Activated CD8-positive, alpha-beta memory T cell treated with anti-CD3 and anti-CD28 coated beads, Interleukin-2, amount 50 U/mL, for 1 hour (primary cell): ENCODE measurements around the gene PRUNE2.

Experiments
- DNase-seq: peaks from one replicate; pipeline ENCODE4 v3.0.0-alpha.2; 2020; ENCODE audit errors: extremely low read depth

Gene PRUNE2

GRCh38 chr9:76732341-76732958, 173.5 kb downstream of the PRUNE2 start:
- no peak for DNase-seq

GRCh38 chr9:76730801-76731200, 175.1 kb downstream of the PRUNE2 start:
- DNase-seq, result no peak

DNA sequence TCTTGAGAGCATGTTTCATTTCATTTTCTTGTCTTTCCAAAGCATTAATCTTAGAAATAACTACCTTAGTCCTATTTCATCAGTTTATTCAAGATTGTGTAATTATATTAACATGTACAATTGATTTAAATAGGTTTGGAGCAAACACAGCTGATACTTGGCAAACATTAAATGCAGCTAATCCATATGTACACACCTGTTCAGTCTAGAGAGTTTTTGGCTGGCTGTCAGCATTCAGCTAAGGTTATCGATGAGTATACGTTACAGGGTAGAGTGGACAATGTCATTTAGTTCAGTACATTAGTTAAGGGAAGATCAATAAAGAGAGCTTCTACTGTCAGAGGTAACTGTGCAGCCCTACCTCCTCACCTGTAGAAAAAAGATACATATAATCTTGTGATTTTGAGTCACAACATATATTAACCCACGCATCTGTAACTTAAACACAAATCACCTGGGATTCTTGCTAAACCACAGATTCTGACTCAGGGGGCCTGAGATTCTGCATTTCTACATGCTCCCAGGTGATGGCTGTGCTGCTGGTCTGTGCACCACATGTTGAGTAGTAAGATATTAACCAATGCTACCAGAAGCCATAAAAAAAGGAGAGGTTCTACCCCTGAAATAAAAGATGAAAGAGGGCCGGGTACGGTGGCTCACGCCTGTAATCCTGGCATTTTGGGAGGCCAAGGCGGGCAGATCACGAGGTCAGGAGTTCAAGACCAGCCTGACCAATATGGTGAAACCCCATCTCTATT, 175.8 kb downstream of the PRUNE2 start:
- DNase-seq, result no peak

DNA sequence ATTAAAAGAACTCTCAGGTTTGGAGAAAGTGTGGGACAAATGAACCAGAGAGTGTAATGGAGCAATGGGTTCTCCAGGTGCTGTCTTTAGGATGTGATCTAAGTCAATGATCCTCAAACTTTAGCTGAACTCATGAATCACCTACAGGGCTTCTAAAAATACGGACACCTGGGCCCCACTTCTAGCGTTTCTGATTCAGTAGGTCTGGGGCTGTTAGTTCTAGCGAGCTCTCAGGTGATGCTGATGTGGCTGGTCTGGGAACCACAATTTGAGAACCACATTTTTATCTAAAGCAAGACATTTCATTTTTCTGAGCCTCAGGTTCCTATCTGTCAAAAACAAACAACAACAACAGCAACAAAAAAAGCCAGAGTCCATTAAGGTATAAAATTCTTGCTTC, 176.8 kb downstream of the PRUNE2 start:
- no peak for DNase-seq

DNA sequence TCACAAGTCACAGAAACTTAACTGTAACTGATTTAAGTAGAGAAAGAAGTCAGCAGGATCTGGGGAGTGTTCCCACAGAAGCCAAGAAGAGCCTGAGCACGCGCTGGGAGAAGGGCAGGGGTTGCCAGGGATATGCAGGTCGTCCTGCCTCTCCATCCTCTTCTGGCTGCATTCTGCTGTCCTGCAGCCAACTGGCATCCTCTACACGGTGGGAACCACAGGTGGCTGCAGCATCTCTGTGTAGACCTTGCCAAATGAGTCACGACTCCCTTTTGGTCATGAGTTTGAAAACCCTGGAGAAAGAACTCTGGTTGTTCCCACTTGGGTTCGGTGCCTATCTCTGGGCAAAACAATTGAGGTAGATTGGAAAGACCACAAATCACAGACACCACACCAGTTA, 180.0 kb downstream of the PRUNE2 start:
- DNase-seq, result no peak

DNA sequence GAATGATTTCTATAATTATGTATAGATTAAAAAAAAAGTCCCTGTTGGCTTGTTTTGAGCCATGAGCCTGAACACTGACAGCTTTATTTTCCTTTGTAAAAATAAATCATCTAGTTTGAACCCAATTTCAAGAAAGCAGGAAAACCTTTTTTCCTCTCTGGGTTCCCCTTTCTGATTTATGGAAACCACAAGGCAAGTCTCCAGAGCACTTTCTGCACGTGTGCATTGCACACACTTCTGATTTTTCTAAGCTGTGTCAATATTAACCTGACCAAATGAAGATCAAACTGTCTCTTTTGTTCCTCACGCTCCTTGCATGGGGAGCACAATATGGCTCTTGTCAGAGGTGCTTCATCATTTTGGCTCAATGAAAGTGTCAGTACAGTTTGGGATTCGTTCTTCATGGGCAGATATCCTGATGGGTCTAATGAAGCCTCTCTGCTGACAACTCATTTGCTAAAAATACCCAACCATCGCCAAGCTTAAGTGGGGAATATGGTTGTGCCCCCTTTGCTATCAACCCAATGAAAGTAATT, 180.8 kb downstream of the PRUNE2 start:
- no peak for DNase-seq

GRCh38 chr9:76720245-76720644, 185.7 kb downstream of the PRUNE2 start:
- DNase-seq, result no peak

GRCh38 chr9:76718166-76718565, 187.7 kb downstream of the PRUNE2 start:
- DNase-seq, result no peak

DNA sequence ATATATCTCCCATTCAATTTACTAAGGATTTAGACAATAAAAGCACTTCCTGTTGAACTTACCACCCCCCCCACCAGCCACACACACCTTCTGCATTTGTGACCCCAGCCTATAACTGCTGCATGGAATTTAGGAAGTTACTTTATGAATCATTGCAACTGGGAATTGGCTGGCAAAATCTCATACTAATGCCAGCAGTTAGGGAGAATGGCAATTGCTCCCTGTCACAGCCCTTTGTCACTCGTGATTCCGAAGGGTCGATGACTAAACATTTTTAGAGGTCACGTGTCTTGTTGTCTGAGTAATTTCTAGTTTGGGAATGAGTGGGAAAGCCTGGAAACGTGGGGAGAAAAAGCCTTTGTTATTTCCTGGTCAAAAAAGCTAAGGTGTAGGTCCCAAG, 188.3 kb downstream of the PRUNE2 start:
- no peak for DNase-seq

GRCh38 chr9:76717176-76717575, 188.7 kb downstream of the PRUNE2 start:
- no peak for DNase-seq

DNA sequence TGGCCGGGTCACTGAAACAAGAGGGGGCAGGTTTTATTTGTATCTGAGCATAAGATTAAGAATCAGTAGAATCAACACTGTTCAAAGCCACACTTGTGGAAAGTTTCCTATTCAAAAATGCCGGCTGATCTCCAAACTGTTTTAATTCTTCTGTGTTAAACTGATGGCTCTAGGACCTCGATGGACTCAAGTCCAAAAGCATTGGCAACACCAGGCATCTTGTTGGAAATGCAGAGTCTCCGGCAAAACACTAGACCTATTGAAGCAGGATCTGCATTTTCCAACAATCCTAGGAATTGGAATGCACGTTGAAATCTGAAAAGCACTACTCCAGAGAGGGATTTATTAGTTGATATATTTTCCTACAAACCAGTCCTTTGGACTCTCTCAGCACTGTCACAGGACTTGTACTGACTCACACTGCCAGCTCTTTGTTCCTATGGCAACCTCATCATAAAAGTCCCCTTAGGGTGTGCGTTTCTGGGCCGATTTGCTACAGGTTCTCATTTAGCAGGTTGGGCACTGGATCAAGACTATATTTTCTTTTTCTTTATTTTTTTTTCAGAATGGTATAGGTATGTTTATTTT, 189.7 kb downstream of the PRUNE2 start:
- DNase-seq, result no peak

GRCh38 chr9:76713381-76713780, 192.5 kb downstream of the PRUNE2 start:
- no peak for DNase-seq

GRCh38 chr9:76709020-76709419, 196.9 kb downstream of the PRUNE2 start:
- no peak for DNase-seq

DNA sequence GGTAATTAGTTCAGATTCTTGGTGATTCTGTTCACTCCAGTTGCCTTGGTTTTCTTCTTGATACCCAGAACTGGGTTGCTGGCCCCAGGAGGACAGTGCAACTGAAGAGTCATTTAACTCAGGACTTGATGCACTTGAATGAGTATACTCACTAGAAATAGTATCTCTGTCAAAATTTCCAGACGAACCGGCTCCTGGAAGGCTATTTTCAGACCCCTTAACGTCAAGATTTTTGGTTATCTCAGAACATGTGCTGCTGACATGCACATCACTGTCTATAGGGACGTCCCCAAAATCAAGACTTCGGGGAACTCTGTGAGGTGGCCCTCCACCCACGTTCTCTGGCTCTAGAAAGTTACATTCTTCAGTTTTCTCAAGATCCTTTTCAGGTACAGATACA, 198.4 kb downstream of the PRUNE2 start:
- no peak for DNase-seq

DNA sequence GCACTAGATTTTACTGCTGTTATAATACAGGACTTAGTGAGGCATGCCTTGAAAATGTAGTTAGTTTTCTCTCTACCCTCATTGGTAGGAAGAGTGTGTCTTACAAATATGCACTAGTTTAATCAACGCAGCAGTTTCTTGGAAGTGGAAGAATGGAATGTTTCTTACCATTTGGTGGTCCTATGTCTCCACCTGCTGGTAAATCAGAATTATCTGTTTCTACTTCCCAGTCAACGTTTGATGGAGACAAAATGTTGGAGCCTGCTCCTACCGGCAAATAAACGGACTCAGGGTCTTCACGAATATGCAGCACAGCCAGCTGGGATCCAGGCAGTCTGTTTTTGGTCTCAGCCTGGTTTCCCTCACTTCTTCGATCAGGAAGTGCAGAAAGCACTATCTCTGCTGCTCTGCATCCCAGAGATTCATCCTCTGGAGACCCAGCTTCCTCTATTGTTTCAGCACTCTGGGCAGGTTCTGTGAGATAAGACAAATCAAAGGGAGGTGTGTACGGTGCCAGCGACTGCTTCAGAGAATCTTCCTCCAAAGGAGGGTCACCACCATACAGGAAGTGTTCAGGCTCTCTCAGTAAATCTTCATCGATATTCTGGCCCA, 201.2 kb downstream of the PRUNE2 start:
- DNase-seq, result no peak

DNA sequence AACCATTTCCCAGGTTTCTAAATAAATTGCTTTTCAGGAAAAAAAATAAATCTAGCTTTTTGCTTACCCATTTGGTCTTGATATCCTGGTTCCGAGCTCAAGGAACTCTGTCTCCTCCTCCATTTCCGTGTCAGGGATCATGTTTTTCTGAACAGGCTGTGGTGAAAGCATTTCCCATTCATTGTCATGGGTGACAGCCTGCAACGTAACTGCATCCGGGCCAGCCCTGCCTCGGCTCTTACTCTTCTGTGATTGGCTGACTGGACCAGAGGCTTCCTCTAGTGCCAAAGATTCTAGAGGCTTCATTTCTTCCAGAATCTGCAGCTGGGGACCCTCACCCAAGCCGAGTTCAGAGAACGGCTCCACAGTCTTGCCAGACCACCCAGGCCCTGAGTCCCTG, 202.6 kb downstream of the PRUNE2 start:
- no peak for DNase-seq

DNA sequence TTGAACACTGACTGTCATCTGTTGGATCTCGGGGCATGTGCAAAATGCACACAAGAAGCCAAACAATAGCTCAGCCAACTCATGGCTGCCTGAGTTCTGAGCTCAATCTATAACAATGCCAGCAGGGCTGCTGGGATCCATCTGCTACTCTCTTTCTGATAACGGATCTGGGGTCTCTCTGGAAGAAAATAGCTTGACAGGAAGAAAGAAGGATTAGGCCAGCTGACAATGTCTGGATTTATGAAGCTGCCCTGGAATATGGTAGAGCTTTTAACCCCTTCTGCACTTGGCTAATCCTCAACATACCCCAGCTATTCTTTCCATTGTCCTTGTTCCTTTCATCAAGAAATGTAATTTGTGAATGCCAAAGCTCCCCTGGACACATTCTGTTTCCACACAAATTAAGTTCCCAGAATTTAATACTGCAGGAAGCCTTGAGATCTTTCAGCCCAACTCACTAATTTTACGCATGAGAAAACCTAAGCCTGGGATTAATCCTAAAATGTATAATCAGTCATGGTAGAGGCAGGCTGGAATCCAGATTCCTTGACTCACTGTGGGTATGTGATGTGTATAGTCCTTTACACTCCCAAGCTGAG, 204.4 kb downstream of the PRUNE2 start:
- DNase-seq, result no peak

DNA sequence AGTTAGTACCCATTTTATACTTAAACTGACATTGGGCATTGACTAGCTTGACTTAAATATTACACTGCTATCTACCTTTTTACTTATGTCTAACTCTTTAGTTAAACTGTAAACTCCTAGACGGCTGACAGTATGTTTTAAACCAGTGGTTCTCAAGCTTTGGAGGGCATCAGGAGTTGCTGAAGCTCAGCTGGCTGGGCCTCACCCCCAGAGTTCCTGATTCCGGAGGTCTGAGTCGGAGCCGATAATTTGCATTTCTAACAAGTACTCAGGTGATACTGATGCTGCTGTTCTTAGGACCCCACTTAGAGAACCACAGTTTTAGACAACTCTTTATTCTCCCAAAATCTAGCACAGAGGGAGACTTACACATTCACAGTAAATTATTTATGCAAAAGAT, 205.0 kb downstream of the PRUNE2 start:
- no peak for DNase-seq

- no peak for DNase-seq
These were observed 205.9 kb downstream of the PRUNE2 start for GRCh38 chr9:76699971-76700370.

DNA sequence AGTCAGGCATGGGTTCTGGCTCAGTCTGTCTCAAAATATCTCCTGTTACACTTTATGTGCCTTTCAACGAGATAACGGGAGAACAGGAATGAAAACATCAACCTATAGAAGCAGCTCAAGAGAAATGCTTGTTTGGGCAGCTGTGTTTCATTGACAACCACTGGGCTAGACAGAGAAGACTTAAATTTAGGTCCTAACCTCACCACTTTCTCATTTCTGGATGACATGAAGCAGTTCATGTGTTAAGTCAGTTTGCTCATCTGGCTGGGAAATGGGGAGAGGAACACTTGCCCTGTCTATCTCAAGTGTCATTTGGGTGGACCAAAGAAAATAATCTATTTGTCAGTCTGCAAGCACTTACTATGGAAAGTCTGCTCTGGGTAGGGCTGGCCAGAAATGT, 208.4 kb downstream of the PRUNE2 start:
- no peak for DNase-seq

DNA sequence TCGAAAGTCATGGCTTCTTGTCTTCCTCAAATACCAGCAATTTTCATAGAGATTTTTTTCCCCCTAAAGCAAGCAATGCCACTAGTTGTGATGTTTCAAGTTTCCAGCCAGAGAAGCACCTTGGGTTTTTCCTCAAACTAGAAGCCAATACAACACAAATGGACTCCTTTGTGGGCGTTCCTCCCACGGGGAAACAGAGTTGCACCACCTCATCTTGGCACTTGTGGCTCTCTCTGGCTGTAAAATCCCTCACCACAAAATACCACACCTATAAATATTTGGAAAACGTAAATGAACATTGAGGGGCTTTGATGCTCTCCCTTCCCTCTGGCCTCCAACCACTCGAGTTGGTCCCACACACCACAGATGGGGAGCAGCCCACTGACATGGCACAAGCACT, 208.8 kb downstream of the PRUNE2 start:
- DNase-seq, result no peak

GRCh38 chr9:76693912-76694311, 212.0 kb downstream of the PRUNE2 start:
- no peak for DNase-seq
